BE2C (cell line): ENCODE measurements around the gene RHCE.
"Not testable (repeated sequence)": the region's sequence is repeated elsewhere in the genome, so short reads cannot be mapped to it uniquely, and the experiment has no call there.

Source experiments
- DNase-seq: peaks from one replicate; pipeline ENCODE4 v3.0.0-alpha.2; 2020
- H3K27me3 ChIP-seq: fragments of 250-450 bp; sonication (Bioruptor Pico); 2 replicates; pipeline ENCODE4 v1.5.1; 2020; ENCODE audit warnings: mild to moderate bottlenecking
- H3K36me3 ChIP-seq: fragments of 250-450 bp; sonication (Bioruptor Pico); 2 replicates; pipeline ENCODE4 v1.5.1; 2020; ENCODE audit warnings: mild to moderate bottlenecking
- H3K4me1 ChIP-seq: fragments of 250-450 bp; sonication (Bioruptor Pico); 2 replicates; pipeline ENCODE4 v1.5.1; 2020
- H3K4me3 ChIP-seq: 2 replicates; pipeline ENCODE4 v1.5.1; 2011; ENCODE audit warnings: low read depth, low read length
- H3K9me3 ChIP-seq: fragments of 250-450 bp; sonication (Bioruptor Pico); 2 replicates; pipeline ENCODE4 v1.5.1; 2020
- CTCF ChIP-seq: IDR thresholded peaks from 2 replicates; pipeline ENCODE4 v1.5.1; 2012; ENCODE audit warnings: mild to moderate bottlenecking, low read depth, low read length

RHCE gene

DNA sequence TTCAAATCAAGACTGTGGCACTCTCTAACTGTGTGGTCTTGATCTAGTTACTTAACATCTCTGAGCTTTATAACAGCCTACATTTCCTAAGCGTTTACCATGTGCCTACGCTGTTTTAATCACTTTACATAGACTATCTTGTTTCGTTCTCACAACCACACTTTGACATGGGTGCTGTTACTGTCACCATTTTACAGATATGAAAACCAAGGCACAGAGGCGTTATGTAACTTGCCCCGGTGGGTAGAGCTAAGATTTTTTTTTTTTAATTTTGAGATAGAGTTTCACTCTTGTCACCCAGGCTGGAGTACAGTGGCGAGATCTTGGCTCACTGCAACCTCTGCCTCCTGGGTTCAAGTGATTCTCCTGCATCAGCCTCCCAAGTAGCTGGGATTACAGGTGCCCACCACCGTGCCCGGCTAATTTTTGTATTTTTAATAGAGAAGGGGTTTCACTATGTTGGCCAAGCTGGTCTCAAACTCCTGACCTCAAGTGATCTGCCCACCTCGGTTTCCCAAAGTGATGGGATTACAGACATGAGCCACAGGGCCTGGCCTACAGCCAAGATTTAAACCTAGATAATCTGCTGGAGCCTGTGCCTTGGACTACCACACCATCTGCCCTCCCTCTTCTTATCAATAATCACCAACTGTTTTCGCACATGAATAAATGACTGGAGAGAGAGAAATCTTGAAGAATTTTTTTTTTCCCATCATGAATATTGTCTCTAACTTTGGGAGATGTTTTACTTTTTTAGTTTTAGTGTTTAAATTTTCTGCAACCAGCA lies 10.8 kb downstream of the RHCE start:
- H3K4me1 ChIP-seq, H3K4me3 ChIP-seq, H3K36me3 ChIP-seq, DNase-seq, H3K27me3 ChIP-seq, H3K9me3 ChIP-seq: not testable (repeated sequence)

DNA sequence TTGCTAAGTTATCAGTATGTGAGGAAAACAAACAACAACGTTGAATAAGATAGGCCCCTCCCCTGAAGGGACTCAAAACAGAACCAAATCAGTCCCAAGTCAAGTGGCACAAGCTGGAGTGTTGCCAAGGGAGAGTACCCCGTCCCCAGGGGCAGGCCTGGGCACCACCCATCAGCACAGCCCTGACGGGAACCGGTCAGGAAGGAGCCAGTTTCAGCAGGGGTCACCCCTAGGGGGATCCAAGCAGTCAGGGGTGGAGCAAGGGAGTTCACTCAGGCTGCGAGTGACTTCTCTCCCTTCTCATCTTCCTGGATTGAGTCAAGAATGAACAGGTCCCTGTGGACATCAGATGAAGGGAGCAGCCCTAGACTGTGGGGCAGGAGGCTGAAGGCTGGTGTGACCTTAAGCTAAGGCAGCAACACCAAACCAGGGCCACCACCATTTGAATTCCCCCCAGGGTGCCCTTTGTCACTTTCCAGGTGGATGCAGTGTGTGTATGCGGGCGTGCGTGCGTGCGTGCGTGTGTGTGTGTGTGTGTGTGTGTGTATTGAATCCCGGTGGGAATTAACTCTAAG lies 14.8 kb downstream of the RHCE start:
- H3K9me3 ChIP-seq, result not testable (repeated sequence)

DNA sequence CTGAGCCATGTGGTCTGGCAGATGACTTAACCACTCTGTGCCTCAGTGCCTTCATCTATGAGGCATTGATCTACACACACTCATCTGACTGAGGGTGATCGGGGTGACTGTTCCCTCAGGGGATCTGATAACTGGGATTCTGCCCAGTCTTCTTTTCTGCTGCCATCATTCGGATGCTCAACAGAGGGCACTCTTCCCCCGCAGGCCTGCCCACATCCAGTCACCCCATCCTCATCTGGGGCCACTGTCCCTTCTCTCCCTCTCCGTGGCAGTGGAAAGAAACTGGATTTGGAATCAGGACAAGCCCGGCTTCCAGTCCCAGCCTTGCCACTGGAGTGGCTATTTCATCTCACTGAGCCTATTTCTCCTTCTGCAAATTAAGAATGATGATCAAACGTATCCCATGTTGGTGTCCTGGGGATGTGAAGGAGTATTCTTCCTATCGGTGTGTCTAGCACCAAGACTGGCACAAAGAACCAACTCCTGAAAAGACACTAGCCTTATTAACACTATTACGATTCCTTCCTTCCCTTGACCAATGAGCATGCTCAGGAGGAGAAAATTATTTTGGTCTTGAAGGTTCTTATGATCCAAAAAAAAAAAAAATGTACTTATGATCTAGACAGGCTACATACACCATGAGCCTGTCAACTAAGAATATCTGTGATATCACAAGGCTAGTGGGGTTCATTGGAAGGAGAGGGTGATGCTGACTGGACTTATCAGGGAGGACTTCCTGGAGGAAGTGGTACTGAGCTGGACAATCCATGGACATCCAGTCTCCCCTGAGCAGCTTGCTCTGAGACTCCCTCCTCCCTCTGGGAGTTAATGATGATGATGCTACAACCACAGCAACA lies 17.4 kb downstream of the RHCE start:
- not testable (repeated sequence) for H3K4me1 ChIP-seq, H3K27me3 ChIP-seq, H3K9me3 ChIP-seq, H3K36me3 ChIP-seq, H3K4me3 ChIP-seq
- peak; percentile 15 for DNase-seq
- peak; percentile 22 for TF ChIP-seq CTCF

More for the DNA sequence above, 14.8 kb downstream of the RHCE start:
- not testable (repeated sequence) for H3K4me1 ChIP-seq, DNase-seq, H3K27me3 ChIP-seq, H3K36me3 ChIP-seq, H3K4me3 ChIP-seq

DNA sequence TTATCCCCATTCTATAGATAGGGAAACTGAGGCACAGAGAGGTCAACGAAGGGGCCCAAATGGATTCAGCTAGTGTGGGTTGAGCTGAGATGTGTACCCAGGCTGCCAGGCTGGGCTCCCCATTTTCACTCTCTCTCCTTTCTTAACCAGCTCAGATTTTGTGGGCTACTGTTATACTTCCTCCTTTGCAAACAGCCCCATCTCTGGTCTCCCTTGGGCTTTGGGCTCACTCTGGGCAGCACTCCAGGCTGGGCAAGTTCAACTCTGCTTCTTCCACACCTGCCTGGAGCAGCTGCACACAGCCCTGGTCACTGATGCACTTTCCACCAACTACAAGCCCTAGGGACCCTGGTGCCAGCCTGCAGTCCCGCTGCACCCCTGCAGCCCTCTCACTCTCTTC lies 22.5 kb downstream of the RHCE start:
- not testable (repeated sequence) for H3K36me3 ChIP-seq, H3K9me3 ChIP-seq, H3K4me3 ChIP-seq, H3K4me1 ChIP-seq, DNase-seq, H3K27me3 ChIP-seq

- H3K4me3 ChIP-seq, DNase-seq, H3K9me3 ChIP-seq, H3K27me3 ChIP-seq, H3K36me3 ChIP-seq, H3K4me1 ChIP-seq: not testable (repeated sequence)
These were observed 23.1 kb downstream of the RHCE start for GRCh38 chr1:25397549-25397948.

DNA sequence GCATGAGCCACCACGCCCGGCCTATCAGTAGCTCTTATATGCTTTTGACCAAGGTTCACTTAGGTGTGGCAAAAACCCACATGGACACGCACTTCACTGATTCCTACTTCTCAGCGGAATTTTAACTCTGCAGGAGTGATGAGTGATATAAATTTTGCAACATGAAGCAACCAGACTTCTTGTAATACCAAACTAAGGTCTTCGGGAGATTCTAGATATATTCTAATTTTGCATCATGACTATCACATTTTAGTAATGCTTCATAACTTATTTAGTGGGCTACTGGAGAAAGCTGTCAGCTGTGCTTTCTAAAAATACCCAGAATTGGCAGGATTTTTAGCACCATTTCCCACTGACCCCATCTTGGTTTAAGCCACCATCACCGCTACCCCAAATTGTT lies 27.8 kb downstream of the RHCE start:
- no peak for DNase-seq
- Histone ChIP-seq H3K9me3 (no peaks in the 10 kb centered on the region), H3K4me3 (no peak overlapping the region), H3K36me3 (no peaks in the 10 kb centered on the region), H3K27me3 (no peaks in the 10 kb centered on the region), H3K4me1 (no peaks in the 10 kb centered on the region)
- no peak for TF ChIP-seq CTCF

- H3K27me3 ChIP-seq, H3K9me3 ChIP-seq, H3K36me3 ChIP-seq, H3K4me3 ChIP-seq, H3K4me1 ChIP-seq, DNase-seq: not testable (repeated sequence)
These were observed 30.9 kb downstream of the RHCE start for GRCh38 chr1:25389721-25390120.

- H3K27me3 ChIP-seq, DNase-seq: not testable (repeated sequence)
These were observed 31.9 kb downstream of the RHCE start for GRCh38 chr1:25388691-25389090.

DNA sequence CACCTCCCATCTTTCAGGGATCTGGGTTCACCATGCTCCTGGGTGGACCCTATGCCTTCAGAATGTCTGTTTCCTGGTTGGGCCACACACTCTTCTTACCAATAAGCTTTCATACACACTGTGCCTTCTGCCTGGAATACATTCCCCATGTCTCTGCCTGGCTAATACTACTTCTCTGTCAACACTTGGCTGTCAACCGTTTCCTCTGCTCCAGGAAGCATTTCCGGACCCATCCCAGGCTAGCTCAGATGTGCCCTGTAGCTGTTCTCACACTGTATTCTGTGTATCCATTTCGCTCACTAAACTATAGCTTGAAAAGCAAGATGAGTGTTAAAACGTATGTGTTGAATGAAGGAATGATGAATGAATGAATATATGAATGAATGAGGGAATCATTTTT lies 33.5 kb downstream of the RHCE start:
- not testable (repeated sequence) for H3K9me3 ChIP-seq, H3K4me1 ChIP-seq, H3K4me3 ChIP-seq, H3K27me3 ChIP-seq, DNase-seq, H3K36me3 ChIP-seq

More at GRCh38 chr1:25388691-25389090, 31.9 kb downstream of the RHCE start:
- H3K4me3 ChIP-seq, H3K9me3 ChIP-seq, H3K36me3 ChIP-seq, H3K4me1 ChIP-seq: not testable (repeated sequence)

GRCh38 chr1:25383875-25384274 lies 36.8 kb downstream of the RHCE start:
- not testable (repeated sequence) for DNase-seq, H3K36me3 ChIP-seq, H3K4me3 ChIP-seq

GRCh38 chr1:25383090-25383489 lies 37.5 kb downstream of the RHCE start:
- not testable (repeated sequence) for H3K36me3 ChIP-seq, H3K9me3 ChIP-seq, H3K4me3 ChIP-seq, DNase-seq, H3K27me3 ChIP-seq, H3K4me1 ChIP-seq

More at GRCh38 chr1:25383875-25384274, 36.8 kb downstream of the RHCE start:
- H3K9me3 ChIP-seq, H3K27me3 ChIP-seq, H3K4me1 ChIP-seq: not testable (repeated sequence)

DNA sequence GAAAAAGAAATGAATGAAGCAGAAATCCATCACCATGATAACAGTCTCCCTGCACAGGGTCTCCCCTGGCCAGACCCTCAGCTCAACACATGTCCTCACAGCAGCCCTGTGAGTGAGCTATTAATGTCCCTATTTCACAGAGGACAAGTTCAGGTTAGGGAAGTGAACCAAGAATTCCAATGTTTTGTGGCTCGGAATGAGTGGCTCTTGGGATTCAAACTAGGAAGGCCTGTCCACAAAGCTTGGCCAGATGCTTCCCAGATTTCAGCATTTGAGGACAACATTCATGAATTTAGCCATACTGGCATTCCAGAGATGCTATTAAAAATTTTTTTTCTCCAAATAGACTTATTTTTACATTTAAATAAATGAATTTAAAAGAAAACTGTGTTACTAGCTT lies 38.1 kb downstream of the RHCE start:
- not testable (repeated sequence) for H3K4me1 ChIP-seq, DNase-seq, H3K36me3 ChIP-seq

DNA sequence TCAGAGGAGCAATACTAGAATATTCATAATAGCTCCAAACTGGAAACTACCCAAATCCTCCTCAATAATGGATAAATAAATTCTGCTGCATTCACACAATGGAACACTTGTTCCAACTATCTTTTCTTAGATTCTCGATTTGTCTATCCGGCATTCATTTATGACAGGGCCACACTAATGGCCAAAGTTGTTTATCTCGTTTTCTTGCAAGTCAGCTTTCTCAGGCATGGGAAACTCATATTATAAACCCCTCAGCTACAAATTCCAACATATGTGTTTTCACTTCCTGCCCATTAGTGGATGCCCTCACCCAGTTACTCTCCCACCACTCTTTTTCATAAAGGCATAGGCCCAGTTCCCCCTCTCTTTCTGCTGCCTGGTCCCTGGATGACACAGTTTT lies 42.3 kb downstream of the RHCE start:
- H3K27me3 ChIP-seq, H3K9me3 ChIP-seq, DNase-seq, H3K4me3 ChIP-seq, H3K4me1 ChIP-seq, H3K36me3 ChIP-seq: not testable (repeated sequence)

More for the DNA sequence above, 38.1 kb downstream of the RHCE start:
- not testable (repeated sequence) for H3K9me3 ChIP-seq, H3K4me3 ChIP-seq, H3K27me3 ChIP-seq
